Measurements from ENCODE around the gene UBA7.
A peak's percentile ranks its signal among the peaks of the same experiment; 100 is the strongest.
"Not testable (repeated sequence)": the region's sequence is repeated elsewhere in the genome, so short reads cannot be mapped to it uniquely, and the experiment has no call there.

UBA7 gene

DNA sequence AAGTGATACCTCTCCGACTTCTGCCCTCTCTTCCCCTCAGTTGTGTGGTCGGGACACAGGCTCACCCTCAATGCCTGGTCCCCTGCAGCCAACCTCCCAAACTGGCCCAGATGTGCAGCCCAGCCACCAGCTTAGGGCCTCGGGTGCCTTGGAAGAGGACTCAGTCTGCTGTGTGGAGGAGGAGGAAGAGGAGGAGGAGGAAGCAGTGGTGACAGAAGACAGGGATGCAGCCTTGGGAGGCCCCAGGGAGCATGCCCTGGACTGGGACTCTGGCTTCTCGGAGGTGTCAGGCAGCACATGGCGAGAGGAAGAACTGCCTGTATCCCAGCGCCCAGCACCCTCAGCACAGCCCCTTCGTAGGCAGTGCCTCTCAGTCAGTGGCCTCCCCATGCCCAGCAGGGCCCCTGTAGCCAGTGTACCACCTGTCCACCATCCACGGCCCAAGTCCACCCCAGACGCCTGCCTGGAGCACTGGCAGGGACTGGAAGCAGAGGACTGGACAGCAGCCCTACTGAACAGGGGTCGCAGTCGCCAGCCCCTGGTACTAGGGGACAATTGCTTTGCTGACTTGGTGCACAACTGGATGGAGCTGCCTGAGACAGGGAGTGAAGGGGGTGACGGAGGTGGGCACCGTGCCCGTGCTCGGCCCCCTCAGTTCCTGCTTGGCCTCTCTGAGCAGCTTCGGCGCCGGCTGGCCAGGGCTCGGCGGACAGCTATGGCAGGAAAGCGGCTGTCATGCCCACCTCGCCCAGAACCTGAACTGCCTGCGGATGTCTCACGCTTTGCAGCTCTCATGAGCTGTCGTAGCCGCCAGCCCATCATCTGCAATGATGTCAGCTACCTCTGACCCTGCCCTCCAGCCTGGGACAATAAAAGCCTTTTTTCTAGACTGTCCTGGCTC, 9.4 kb downstream of the UBA7 start:
- peak; percentile 25 to 46 for DNase-seq

DNA sequence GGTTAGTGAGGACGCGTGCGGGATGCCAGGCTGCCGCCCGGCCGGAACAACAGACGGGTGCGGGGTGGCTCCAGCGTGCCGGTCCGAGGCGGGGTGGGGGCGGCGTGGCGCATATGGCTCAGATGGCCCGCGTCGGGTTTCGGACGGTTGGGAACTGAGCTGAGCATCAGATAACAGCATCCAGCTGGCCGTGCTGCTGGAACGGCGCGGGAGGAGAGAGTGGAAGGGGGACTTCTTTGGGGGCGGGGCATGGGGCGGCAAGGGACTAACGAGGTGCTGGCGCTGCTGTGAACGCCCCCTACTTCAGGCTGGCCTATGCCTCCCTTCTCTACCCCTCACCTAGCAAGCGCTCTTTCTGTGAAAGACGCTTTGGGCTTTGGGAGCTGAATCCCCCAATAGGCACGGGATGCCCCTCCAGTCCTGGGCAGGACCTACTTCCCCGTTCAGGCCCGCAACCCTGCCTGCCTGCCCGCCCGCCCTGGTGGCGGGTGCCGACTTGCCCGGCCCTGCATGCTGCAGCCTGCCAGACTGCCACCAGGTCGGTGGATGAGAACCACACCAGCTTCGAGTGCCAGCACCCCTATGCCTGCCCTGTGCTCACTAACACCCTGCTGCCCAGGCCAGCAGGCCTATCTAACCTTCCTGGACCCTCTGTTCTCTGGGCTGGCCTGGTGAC, 10.2 kb downstream of the UBA7 start:
- peak; percentile 84 to 90 for DNase-seq

DNA sequence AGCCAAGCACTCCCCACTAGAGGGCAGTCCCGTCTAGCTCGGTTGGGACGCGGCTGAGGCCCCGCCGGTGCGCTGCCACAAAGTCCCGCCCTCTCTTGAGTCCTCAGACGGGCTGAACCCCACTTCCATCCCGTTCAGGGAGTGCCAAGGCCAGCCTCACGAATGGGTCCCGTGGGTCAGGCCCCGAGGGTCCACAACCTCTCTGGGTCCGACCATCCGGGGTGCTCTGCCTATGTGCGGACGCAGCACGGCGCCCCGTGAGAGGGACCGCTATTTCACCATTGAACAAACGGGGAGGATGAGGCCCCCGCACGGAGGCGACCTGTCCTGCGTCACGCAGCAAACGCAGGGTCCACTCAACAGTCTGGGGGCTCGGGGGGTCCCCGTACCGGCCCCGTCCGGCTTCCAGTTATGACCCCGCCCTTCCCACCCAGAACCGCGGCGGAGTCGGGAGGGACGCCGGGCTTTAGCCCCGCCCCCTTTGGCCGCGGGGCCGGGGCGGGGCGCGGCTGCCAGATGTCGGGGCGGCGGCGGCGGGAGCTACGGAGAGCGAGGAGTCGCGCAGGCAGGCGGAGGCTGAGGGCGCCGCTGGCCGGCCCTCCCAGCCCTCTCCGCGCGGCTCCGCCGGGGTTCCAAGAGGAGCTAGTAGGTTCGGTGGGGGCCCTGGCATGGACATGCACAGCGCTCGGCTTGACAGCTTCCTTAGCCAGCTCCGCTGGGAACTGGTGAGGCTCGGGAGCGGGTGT, 10.9 kb downstream of the UBA7 start, which contains the start of gene INKA1:
TSS of gene INKA1 (plus strand) at position 543 of the 746 bp plus-strand sequence. CDS start at position 675, 132 bp downstream.
- peak; percentile 87 to 88 for DNase-seq

DNA sequence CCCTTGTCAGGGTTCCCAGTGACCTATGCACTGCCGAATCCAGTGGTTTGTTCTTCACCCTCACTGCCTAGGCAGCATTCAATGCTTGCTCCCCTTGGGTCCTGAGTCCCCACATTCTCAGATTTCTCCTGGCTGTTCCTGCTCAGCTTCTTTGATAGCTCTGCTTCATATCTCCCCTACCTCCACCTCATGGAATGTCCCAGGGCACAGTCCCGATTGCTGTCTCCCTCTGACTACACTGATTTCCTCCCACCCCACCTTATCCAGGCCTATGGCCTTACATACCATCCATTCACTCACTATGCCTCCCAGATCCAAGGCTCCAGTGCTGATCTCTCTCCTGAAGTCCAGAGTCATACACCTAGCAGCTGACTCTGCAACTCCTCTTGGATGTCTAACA, 12.6 kb downstream of the UBA7 start:
- DNase-seq, result no peak

DNA sequence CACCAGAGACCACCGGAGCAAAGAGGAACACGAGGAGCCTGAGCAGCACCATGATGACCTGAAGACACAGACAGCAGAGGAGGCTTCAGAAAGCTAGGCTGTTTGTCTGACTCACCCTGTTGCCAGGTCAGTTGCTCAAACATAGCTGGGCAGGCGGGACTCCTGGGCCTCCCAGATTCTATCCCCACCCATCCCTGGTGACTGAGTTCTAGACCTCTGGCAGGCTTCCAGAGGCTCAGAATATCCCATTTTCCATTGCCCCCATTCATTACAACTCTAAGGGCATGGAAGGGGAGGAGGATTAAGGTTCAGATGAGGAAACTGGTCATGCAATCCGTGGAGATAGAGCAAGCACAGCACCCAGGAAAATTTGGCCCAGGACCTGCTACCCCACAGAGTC, 14.0 kb downstream of the UBA7 start, which contains the start of gene CDHR4:
TSS of gene CDHR4 (minus strand) at position 113 of the 400 bp plus-strand sequence. CDS start at position 52, 61 bp downstream.
- no peak for DNase-seq

DNA sequence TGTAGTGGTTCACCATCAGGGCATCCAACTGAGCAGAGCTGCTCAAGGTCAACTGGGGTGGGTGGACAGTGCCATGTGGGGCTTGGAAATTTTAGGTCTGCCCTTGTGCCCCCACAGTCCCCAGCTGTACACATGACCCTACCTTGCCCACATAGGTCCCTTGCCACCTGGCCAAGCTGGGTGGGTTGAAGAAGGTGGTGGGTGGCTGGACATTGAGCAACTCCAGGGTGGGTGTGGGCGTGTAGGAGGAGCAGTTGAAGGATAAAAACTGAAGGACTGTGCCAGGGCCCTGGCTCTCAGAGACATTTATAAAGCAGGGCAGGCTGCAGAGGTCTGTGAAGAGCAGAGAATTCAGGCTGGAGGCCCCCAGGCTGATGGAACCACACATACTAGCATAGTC, 14.6 kb downstream of the UBA7 start:
- DNase-seq, result no peak

DNA sequence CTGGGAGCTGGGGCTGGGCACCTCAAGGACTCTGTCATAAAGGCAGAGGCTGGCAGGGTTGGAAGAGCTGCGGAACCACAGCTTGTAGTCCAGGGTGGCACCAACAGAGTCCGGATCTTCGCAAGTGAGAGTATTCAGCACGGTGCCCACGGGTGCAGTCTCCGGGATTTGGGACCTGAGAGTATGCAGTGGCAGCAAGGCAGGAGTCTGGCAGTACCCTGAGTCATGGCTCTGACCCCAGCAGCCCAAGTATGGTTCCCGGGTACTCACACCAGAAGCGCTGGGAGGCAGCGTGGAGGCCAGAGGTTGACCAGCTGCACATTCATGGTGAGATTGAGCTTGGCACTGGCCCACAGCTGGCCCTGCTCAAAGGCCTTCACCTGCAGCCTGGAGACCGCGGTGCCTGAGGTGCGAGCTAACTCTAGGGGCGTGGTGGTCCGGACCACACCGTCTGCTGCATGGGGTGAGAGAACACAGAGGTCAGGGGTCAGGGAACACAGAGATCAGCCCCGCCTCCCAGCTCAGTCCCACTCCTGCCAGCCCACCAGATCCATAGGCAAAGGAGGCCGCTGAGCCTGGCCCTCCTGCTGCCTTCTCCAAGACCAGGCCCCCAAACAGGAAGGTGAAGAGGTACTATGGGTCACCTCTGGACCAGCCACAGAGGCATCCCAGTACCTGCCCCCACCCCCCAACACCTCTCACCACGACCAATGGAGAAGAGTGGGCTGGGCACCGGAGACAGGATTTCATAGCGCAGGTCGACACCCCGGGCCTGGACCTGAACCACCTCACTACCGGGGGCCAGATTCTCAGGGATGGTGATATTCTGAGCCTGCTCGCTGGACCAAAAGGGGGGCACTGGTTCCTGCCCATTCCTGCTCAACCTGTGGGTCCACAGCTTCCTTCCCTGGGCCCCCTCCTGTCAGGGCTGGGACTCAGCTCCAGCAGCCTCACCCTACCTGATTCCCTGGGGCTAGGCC, 18.5 kb downstream of the UBA7 start:
- no peak for DNase-seq

DNA sequence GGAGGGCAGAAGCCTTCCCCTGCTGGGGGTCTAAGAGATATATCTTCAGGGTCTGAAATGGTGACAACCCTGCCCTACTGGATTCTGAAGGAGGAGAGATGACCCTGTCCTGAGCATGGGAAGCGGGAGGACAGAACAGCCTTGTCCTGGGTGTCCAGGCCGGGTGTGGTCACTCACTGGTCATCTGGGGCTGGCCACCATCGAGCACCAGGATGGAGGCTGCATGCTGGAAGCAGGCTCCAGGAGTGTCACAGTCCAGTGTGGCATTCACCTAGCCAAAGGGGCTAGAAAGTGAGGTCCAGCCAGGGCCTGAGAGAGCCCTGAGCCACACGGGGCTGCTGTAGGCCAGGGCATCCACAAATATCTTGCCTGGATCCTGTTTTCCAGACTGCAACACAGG, 19.3 kb downstream of the UBA7 start:
- DNase-seq, result no peak

DNA sequence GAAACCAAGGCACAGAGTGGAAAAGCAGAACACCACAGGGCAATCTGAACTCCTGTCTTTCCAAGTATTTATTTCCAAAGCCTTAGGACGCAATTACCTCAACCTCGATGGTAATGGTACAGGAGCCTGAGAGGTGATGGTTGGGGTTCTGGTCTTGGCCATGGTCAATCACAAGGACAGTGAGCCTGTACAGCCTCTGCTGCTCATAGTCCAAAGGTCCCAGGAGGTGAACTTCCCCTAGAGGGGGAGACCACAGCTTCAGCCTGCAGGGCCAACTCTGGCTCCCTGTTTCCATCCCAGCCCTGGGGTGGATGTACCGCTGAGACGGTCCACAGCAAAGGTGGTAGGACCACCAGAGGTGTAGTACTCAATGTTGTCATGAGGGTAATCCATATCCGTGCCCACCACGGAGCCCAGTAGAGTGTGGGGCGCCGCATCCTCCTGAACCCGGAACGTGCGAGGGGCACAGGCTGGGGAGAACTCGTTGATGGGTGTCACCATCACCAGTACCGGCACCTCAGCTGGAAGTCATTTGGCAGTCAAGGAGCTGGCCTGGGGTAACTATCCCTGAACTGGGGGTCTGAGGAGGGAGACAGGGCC, 20.2 kb downstream of the UBA7 start:
- DNase-seq, result no peak

DNA sequence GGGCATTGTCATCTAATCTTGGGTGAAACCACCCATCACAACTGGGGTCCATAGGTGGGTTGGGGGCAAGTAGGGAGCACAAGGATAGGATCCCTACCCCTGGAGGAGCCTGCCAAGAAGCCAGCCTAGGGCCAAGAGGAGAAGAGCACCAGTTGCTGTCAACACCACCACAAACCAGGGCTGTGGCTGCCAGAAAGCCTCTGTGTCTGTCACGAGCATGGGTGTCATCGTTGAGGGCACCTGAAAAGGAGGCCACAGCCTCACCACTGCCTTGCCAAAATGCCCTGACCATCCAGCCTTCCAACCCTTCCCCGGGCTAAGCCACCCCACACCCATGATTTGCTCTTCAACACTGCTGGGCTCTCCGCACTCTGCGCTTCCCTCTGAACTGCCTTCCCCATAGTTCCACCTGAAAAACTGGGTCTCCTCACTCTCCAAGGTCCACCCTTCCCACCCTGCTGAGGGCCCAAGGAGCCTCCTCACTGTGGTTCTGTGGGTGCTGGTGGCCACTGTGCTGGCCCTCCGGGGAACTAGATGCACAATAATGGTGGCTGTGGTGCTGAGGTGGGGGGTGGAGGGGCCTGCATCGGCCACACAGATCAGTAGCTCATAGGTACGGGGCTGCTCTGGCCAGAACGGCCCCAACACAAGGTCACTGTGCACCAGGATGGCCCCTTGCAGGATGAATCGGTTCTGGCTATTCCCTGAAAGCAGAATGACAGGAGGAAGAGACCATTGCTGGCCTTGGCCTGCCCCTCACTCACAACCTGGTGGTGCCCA, 21.2 kb downstream of the UBA7 start:
- no peak for DNase-seq

DNA sequence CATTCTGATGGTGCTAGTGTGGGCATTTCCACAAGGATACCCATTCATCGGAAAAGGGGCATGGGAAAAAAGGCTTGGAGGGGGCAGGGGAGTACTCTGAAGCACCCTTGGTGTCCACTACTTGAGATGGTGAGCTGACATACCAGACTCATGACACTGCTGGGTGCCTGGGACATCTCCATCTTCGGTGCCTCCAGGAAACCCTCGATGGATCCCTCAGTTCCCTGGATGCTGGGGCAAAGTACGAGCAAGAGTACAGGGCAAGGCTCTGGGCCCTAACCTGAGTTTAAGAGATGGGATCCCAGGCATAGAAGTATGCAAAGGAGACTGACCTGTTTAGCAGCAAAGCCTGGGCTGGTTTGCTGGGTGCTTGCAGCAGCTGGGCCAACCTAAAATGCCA, 22.2 kb downstream of the UBA7 start:
- DNase-seq, result no peak

DNA sequence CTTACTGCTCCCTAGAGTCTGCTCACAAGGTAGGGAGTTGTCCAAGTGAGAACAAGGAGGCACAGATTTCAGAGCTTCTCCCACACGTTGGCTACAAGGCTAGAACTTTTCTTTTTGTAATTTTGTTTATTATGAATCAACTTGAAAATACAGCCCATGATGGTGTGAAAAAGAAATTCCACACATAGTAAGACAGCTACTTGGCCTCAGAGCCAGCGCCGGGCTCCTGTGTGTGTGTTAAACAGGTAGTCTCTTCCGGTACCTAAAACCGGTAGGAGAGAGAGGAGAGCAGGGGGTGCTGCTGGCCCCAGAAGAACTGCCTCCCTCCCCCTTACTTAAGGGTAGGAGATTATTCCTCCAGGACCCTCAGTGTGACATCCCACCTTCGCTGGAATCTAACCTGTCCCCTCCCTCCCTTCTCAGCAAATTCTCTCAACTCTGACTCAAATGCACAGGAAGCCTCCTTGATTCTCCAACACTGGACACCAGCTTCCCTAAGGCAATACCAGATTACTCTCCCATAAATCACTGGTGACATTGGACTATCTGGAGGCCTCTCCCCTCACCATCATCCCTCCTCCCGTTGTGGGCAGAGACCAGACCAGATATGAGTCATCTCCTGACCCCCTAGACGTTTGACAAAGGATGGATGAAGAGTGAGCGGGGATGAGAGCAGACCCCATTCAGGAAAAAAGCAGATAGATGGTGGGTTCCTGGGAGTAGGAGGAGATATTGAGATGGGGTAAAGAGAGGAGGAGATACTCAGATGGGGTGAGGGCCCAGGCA, 22.9 kb downstream of the UBA7 start:
- DNase-seq, result no peak

DNA sequence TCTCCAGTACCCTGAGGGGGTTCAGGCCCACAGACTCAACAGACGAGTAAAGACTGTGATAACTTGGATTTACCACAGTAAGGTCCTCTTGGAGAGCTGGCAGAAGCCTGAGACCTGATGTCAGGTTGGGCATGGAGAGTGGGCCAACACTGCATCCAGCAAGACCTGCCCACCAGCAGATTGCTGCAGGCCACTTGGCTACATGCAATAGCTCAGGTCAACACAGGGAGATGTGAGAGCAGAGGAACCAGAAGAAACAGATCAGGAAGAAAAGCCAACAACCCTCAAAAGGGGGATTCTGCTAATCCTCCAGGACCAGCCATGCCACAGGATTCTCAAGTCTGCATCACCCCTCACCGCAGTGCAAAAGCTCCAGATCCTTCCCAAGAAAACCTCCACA, 25.7 kb downstream of the UBA7 start:
- no peak for DNase-seq

DNA sequence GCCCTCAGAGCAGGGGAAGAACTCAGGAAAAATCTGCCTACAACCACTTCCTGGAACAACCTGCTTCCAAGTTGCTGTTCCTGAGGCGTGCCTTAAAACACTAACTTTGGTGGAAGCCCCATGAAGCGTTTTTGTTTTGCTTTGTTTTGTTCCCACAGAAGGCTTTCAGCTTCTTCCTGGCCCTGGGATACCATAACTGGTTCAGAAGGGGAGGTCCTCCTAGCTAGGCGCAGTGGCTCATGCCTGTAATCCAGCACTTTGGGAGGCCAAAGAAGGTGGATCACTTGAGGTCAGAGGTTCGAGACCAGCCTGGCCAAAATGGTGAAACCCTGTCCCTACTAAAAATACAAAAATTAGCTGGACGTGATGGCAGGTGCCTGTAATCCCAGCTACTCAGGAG, 26.2 kb downstream of the UBA7 start:
- DNase-seq, result no peak

DNA sequence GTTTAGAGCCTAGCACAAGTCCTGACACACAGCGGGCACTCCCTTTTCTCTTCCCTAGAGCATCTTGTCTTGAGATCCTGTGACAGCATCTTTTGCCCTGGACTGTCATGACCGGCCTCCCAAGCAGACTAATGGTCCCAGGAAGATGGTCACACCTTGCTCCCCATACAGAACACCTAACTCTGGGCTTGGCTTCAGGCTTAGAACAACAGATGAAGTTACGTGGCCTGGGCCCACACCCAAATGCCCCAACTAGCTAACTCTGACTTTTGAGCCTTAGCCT, 26.6 kb downstream of the UBA7 start:
- DNase-seq, result no peak

DNA sequence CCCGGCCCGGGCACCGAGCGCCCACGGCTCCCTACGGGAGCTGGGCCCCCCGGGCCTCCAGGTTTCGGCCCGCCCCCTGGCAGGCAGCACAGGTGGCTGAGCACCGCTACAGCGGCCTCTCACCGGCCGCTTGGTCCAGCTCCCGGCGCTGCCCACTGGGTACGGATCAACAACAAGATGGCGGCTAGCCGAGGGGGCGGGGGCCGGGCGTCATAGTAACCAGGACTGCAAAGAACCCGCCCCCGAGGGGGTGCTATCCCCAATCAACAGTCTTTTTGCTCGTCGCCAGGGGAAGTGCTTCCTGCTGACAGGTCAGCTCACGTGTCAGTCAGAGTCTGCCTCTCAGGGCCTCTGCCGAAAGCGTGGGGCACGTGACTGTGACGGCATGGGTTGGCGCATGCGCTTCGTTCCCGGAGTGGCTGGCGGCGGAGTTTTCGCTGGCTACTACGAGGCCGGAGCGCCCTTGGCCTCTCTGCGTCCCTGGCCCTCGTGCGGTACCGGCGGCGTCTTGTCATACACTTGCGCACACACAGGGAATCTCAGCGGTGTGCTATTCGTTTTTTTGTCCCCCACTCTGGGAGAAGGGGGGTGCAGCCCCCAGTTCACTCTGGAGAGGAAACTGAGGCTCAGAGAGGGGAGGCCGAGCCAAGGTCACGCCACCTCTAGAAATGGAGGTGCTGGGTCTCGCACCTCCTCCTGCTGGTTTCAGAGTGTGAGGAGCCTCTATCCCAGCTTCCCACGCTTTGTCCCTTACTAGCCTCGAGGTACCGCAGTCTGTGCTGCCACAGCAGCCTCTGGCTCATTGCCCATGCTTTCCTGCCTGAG, 27.2 kb downstream of the UBA7 start, which contains the start of gene IP6K1:
TSS of gene IP6K1 (minus strand) at position 186 of the 825 bp plus-strand sequence. CDS start 38,502 bp downstream, outside the sequence.
- DNase-seq, result peak; percentile 99

DNA sequence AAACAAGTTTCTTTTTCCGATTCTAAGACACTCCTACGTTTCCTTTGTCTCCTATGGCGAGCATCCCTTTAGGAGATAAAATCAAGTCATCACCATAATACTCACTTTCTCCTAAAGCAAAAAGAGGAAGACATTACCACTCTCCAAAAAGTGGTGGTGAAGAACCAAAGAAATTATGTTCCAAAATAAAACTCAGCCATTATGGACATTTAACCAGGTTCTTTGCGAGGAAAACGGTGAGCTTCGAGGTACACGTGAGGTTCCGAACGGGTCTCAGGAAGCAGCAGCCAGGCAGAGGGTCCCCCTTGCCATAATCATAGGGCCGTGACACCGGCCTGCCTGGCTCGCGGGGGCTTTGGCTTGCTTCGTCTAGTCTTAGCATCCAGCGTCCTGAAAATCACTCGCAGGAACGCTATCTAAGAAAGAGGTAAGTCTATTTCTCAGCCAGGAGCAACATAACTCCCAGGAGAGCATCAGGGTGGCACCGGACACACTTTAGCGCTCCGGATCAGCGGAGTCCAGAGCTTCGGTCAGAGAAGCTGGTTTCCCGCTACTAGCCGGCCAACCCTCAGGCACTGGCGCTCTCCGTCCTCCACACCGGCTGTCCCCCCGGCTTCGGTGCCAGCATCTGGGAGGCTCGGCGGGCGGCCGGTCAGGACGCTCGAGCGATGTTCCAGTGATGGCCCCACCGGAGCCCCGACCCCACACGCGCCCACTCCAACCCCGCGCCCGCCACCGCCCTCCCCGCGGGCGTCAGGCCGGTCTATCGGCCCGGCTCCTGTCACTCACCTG, 28.0 kb downstream of the UBA7 start:
- DNase-seq, result peak; percentile 33 to 40

DNA sequence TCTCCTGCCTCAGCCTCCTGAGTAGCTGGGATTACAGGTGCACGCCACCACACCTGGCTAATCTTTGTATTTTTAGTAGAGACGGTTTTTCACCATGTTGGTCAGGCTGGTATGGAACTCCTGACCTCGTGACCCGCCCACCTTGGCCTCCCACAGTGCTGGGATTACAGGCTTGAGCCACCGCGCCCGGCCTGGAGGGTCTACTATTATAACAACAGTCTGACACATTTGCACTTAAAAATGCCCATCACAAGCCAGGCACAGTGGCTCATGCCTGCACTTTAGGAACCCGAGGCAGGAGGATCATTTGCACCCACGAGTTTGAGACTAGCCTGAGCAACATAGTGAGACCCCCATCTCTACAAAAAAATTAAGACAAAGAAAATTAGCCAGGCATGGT, 31.5 kb downstream of the UBA7 start:
- DNase-seq, result not testable (repeated sequence)

Measured in Kasumi-1 (cell line).